GM21528 (cell line): ENCODE data around the gene CCDC191.

Experiments
- ATAC-seq: cut with Tn5 transposase; IDR thresholded peaks from one replicate; pipeline ENCODE4 v1.9.1; 2021; ENCODE audit warnings: mild to moderate bottlenecking, moderate library complexity; ENCODE audit not compliant: unreplicated experiment, low FRiP score

CCDC191 gene

GRCh38 chr3:113977822-113978221 lies 78.5 kb downstream of the CCDC191 start:
- ATAC-seq = no peak

DNA sequence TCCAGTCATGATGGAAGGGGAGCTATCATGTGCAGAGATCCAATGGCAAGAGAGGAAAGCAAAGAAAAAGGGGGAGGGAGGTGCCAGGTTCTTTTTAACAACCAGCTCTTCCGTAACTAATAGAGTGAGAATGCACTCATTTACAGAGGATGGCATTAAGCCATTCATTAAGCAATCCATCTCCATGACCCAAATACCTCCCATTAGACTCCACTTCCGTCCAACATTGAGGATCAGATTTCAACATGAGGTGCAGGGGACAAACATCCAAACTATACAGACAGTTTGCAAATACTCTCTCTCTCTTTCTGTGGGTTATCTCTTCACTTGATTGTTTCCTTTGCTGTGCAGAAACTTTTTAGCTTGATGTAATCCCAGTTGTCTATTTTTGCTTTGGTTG lies 87.3 kb downstream of the CCDC191 start:
- no peak for ATAC-seq

GRCh38 chr3:113966172-113966571 lies 90.2 kb downstream of the CCDC191 start:
- no peak for ATAC-seq

- ATAC-seq = no peak
Observed at GRCh38 chr3:113963879-113964278, 92.4 kb downstream of the CCDC191 start.

DNA sequence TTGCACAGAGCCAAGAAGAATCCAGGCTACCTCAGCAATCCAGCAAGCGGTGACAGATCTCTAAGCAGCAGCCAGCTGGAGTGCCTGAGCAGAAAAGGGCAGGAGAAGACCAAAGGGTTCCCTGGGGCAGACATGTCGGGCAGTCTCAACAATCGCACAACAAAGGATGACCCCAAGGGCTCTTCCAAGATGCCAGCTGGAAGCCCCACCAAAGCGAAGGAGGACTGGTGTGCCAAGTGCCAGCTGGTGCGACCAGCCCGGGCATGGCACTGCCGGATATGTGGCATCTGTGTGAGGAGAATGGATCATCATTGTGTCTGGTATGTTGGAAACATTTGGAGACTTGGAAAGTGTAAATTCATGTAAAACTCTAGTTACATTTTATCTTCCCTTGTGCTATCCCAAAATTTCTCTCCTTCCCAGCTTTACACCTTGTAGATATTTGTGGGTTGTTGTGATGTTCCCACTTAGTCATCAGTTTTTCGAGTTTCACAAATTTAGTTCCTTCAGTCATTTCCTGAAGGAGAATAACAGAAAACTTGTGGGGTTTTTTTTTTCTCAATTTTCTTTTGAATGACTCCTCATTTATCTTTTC lies 102.1 kb downstream of the CCDC191 start:
- no peak for ATAC-seq

- no peak for ATAC-seq
Observed at GRCh38 chr3:113953677-113954076, 102.6 kb downstream of the CCDC191 start.

DNA sequence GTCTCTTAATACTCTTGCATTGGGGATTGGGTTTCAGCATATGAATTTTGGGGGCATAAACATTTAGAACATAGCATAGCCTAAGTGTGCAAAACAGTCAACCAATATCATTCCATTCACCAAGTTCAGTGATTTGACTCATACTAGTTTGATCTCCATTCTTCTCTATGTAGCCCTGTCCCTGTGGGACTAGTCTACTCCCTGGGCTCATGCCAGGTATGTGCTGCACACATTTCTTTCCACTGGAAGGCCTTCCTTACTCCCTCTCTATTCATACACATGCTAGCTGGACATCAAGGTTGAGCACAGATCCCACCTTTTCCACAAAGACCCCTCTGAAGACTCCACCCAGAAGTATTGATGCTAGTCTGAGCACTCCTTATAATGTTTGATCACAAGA lies 103.4 kb downstream of the CCDC191 start:
- ATAC-seq = no peak

- peak; percentile 59 for ATAC-seq
Observed at GRCh38 chr3:113948015-113948917, 108.1 kb downstream of the CCDC191 start.

DNA sequence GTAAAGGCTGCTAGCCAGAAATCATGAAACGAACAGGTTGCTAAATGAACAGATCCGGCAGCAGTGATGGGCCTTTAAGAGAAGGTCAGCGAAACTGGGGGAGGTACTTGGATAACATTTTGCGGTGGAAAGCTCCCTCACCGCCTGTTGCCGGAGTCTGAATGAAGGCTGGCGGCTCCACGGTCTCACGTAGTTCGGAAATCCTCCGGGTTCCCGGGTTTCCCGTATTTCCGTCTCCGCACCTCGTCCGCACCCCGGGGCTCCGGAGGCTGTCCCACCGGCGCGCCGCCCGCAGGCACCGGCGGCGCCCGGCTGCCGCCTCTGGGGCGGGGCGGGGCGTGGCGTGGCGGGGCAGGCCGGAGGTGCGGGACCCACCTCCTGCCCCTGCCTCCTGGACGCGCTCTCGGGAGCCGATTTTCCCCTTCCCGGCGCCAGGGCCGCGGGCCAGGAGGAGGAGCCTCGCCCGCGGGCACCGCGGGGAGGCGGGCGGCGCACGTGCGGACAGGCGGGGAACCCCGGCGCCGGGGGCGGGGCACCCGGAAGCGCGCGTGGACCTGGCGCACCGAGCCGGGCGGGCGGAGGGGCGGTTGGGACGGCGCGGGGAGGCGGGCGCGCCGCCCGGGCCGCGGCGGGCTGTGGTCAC lies 108.8 kb downstream of the CCDC191 start, which contains the start of gene ZDHHC23:
ZDHHC23 (plus strand) TSS at position 642 of the 643 bp plus-strand sequence. CDS start 790 bp downstream, outside the sequence.
- ATAC-seq = peak; percentile 69

DNA sequence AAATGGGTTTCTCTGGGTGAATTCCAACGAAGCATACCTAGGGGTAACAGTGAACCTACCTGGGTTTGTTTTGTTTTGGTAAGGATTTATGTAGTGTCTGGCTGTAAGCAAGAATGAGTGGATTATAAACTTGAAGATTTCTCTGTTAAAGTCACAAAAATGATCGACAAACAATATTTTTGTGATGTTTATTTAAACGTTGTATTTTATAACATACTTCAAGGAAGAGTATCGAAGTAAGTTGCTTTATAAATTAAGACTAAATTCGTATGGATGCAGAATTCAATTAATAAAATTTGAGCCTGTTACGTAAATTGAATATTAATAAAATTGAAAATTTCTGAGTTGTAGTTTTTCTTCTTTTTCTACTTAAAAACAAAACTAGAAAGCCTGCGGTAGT lies 109.5 kb downstream of the CCDC191 start:
- no peak for ATAC-seq

DNA sequence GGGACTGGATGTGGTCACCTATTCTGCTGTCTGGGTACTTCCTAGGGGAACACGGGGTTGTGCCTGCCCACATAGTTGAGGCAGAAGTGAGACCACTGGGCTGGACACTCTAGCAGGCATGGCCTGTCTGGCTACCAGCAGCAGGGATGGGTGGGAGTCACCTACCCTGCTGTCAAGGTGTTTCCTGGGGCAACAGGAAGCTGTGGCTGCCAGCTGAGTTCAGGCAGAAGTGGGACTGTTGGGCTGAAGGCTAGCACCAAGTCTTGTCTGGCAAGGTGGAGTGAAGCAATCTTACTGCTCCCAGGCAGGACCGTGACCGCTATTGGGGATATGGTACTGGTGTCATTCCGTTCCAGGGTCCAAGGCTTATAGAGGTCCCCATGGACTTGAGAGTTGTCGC lies 128.8 kb downstream of the CCDC191 start:
- no peak for ATAC-seq

GRCh38 chr3:113914646-113915045 lies 141.7 kb downstream of the CCDC191 start:
- no peak for ATAC-seq
